Measurements from ENCODE around the gene RAB38. TPM values are rescaled to one million over a fixed set of nuclear protein-coding genes. Genes with fewer than 3 reads are reported as not detected.

The RAB38 gene
- total RNA-seq, 1 donor from 2014 or later: 10.4 TPM

- TF ChIP-seq, protein P1, sequence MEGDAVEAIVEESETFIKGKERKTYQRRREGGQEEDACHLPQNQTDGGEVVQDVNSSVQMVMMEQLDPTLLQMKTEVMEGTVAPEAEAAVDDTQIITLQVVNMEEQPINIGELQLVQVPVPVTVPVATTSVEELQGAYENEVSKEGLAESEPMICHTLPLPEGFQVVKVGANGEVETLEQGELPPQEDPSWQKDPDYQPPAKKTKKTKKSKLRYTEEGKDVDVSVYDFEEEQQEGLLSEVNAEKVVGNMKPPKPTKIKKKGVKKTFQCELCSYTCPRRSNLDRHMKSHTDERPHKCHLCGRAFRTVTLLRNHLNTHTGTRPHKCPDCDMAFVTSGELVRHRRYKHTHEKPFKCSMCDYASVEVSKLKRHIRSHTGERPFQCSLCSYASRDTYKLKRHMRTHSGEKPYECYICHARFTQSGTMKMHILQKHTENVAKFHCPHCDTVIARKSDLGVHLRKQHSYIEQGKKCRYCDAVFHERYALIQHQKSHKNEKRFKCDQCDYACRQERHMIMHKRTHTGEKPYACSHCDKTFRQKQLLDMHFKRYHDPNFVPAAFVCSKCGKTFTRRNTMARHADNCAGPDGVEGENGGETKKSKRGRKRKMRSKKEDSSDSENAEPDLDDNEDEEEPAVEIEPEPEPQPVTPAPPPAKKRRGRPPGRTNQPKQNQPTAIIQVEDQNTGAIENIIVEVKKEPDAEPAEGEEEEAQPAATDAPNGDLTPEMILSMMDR (IDR thresholded peaks at IDR 0.05; ENCODE audit: unreplicated experiment): no peak
- no peak for DNase-seq (ENCODE audit: low spot score)
- Mint-ChIP-seq H3K4me3 (ENCODE audit: unreplicated experiment) (no peak overlapping the region), H3K27ac (ENCODE audit: unreplicated experiment) (no peak overlapping the region), H3K4me1 (ENCODE audit: unreplicated experiment) (peaks cover under 1% of the 10 kb centered on the region), H3K9me3 (ENCODE audit: unreplicated experiment) (no peaks in the 10 kb centered on the region), H3K27me3 (ENCODE audit: unreplicated experiment) (no peaks in the 10 kb centered on the region), H3K36me3 (ENCODE audit: low read depth, unreplicated experiment) (no peaks in the 10 kb centered on the region)
Observed at GRCh38 chr11:88204353-88204752, 29.1 kb upstream of the RAB38 start.

GRCh38 chr11:88203604-88204003 is 28.4 kb upstream of the RAB38 start:
- Mint-ChIP-seq H3K36me3 (ENCODE audit: low read depth, unreplicated experiment) (no peaks in the 10 kb centered on the region), H3K27me3 (ENCODE audit: unreplicated experiment) (no peaks in the 10 kb centered on the region), H3K27ac (ENCODE audit: unreplicated experiment) (no peak overlapping the region), H3K9me3 (ENCODE audit: unreplicated experiment) (no peaks in the 10 kb centered on the region), H3K4me1 (ENCODE audit: unreplicated experiment) (peaks cover 6% of the 10 kb centered on the region), H3K4me3 (ENCODE audit: unreplicated experiment) (no peak overlapping the region)
- DNase-seq (ENCODE audit: low spot score): no peak
- TF ChIP-seq, protein P1 (IDR thresholded peaks at IDR 0.05; ENCODE audit: unreplicated experiment): no peak

DNA sequence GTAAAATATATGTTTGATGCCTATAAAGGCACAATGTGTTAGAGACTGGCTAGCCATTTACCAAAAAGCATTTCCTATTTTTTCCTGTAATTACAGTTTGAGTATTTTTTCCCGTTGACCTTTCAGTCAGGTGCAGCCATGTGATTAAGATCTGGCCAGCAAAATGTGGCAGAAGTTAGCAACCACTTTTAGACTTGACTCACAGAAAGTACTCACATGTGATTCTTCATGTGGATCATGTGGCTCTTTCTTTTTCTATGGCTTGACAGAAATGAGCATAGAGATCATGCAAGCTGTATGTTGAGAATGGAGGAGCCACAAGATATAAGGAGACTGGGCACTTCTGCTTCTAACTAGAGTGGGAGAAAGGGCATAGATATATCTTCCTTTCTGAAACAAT is 27.3 kb upstream of the RAB38 start:
- DNase-seq (ENCODE audit: low spot score): no peak
- H3K27me3 Mint-ChIP-seq (ENCODE audit: unreplicated experiment): no peaks in the 10 kb centered on the region
- no peaks in the 10 kb centered on the region for H3K9me3 Mint-ChIP-seq (ENCODE audit: unreplicated experiment)
- H3K4me3 Mint-ChIP-seq (ENCODE audit: unreplicated experiment): no peak overlapping the region
- TF ChIP-seq, protein P1 (IDR thresholded peaks at IDR 0.05; ENCODE audit: unreplicated experiment): no peak
- peaks cover 7% of the 10 kb centered on the region for H3K4me1 Mint-ChIP-seq (ENCODE audit: unreplicated experiment)
- no peak overlapping the region for H3K27ac Mint-ChIP-seq (ENCODE audit: unreplicated experiment)
- no peaks in the 10 kb centered on the region for H3K36me3 Mint-ChIP-seq (ENCODE audit: low read depth, unreplicated experiment)

DNA sequence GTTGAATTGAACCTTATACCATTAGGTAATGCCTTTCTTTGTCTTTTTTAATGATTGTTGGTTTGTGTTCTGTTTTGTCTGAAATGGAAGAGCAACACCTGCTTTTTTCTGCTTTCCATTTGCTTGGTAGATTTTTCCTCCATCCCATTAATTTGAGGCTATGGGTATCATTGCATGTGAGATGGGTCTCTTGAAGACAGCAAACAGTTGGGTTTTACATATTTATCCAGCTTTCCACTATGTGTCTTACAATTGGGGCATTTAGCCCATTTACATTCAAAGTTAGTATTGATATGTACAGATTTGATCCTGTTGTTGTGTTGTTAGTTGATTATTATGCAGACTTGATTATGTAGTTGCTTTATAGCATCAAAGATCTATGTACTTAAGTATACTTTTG is 21.1 kb upstream of the RAB38 start:
- Mint-ChIP-seq H3K27me3 (ENCODE audit: unreplicated experiment) (no peaks in the 10 kb centered on the region), H3K9me3 (ENCODE audit: unreplicated experiment) (peaks cover 5% of the 10 kb centered on the region), H3K27ac (ENCODE audit: unreplicated experiment) (no peak overlapping the region), H3K36me3 (ENCODE audit: low read depth, unreplicated experiment) (no peaks in the 10 kb centered on the region), H3K4me3 (ENCODE audit: unreplicated experiment) (no peak overlapping the region), H3K4me1 (ENCODE audit: unreplicated experiment) (peaks cover 19% of the 10 kb centered on the region)
- DNase-seq (ENCODE audit: low spot score): no peak
- TF ChIP-seq, protein P1 (IDR thresholded peaks at IDR 0.05; ENCODE audit: unreplicated experiment): no peak

GRCh38 chr11:88195908-88196307 is 20.7 kb upstream of the RAB38 start:
- H3K36me3 Mint-ChIP-seq (ENCODE audit: low read depth, unreplicated experiment): no peaks in the 10 kb centered on the region
- no peak overlapping the region for H3K4me3 Mint-ChIP-seq (ENCODE audit: unreplicated experiment)
- H3K4me1 Mint-ChIP-seq (ENCODE audit: unreplicated experiment): peaks cover 19% of the 10 kb centered on the region
- no peak for DNase-seq (ENCODE audit: low spot score)
- no peaks in the 10 kb centered on the region for H3K27me3 Mint-ChIP-seq (ENCODE audit: unreplicated experiment)
- peaks cover 5% of the 10 kb centered on the region for H3K9me3 Mint-ChIP-seq (ENCODE audit: unreplicated experiment)
- H3K27ac Mint-ChIP-seq (ENCODE audit: unreplicated experiment): no peak overlapping the region
- TF ChIP-seq, protein P1 (IDR thresholded peaks at IDR 0.05; ENCODE audit: unreplicated experiment): no peak
